OCI-LY1 (cell line): ENCODE results near the gene C1QL2.

ENCODE experiments used
- EZH2 ChIP-seq: fragments of 200-600 bp; sonication (generic), shearing (Covaris generic); IDR thresholded peaks from 2 replicates; pipeline ENCODE4 v1.8.0; 2017; ENCODE audit warnings: borderline replicate concordance, mixed run types, mild to moderate bottlenecking, antibody characterized with exemption, low read length, moderate library complexity, mixed read lengths
- TF ChIP-seq, protein P1 (sequence below): fragments of 200-600 bp; sonication (generic), shearing (Covaris generic); IDR thresholded peaks from 2 replicates; pipeline ENCODE4 v1.5.1; 2017; ENCODE audit warnings: mild to moderate bottlenecking, antibody characterized with exemption, low read length, moderate library complexity, mixed read lengths

DNA sequence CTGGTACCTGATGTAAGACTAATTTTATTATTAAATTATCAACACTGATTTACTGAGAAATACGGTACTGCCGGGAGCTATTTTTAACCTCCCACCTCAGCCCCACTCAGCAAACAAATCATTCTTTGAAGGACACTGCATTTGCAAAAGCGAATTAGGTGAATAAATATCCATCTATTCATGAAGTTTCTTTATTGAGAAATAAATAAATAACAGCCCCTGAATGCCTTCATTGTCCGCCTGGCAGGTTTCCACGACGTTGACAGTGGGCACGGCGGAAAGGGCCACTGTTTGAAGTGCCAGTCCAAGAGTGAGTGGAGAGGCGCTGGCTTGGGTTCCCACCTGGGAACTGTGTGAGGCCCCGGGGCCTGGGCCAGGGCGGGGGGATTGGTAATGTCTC, 15.7 kb downstream of the C1QL2 start:
- TF ChIP-seq EZH2 = no peak
- TF ChIP-seq, protein P1, sequence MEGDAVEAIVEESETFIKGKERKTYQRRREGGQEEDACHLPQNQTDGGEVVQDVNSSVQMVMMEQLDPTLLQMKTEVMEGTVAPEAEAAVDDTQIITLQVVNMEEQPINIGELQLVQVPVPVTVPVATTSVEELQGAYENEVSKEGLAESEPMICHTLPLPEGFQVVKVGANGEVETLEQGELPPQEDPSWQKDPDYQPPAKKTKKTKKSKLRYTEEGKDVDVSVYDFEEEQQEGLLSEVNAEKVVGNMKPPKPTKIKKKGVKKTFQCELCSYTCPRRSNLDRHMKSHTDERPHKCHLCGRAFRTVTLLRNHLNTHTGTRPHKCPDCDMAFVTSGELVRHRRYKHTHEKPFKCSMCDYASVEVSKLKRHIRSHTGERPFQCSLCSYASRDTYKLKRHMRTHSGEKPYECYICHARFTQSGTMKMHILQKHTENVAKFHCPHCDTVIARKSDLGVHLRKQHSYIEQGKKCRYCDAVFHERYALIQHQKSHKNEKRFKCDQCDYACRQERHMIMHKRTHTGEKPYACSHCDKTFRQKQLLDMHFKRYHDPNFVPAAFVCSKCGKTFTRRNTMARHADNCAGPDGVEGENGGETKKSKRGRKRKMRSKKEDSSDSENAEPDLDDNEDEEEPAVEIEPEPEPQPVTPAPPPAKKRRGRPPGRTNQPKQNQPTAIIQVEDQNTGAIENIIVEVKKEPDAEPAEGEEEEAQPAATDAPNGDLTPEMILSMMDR = no peak
